Measurements from ENCODE around the gene SLC12A8. TPM values are rescaled to one million over a fixed set of nuclear protein-coding genes. Genes with fewer than 3 reads are reported as not detected.
A peak's percentile ranks its signal among the peaks of the same experiment; 100 is the strongest.
"Not testable (repeated sequence)": the region's sequence is repeated elsewhere in the genome, so short reads cannot be mapped to it uniquely, and the experiment has no call there.

The SLC12A8 gene
- total RNA-seq, 4 donors from 2014 or later, result 1.0 TPM; not detected in 3

DNA sequence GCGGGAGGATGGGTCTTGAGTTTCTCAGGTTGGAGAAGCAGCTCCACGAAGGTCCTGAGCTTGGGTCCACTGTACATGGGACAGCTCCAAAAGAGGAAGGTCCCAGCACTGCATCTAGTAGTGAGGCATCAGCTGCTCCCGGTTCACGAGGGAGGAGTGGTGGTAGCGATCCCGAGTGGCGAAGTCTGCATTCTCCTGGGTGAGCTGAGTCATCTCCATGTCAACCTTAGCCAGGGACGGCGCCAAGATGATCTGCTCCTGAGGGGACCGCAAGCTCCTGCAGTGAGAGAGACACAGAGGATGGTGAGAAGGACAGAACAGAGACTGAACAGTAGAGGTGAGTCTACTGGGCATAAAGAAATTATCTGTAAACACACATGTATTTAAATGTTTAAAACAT is 128.8 kb downstream of the SLC12A8 start:
- intact Hi-C loops (cut with DNase I; ENCODE audit: low total_unique reads) (no loop called here), in situ Hi-C loops (cut with MboI; ENCODE audit: low sequenced_read_pairs in 4 of 4) (no loop called here)
- DNase-seq, result peak in 1 of 2 donors; percentile 41
- H3K4me1 ChIP-seq, result peaks cover 9 to 12% of the 10 kb centered on the region in 2 donors
- H3K4me3 ChIP-seq, result no peak overlapping the region
- no peaks in the 10 kb centered on the region for H3K9me3 ChIP-seq
- H3K27ac ChIP-seq, result no peak overlapping the region
- no peak for ATAC-seq
- H3K27me3 ChIP-seq, result no peaks in the 10 kb centered on the region
- no peaks in the 10 kb centered on the region for H3K36me3 ChIP-seq
- TF ChIP-seq POLR2A (IDR thresholded peaks at IDR 0.05), result no peak
- TF ChIP-seq, protein P1, sequence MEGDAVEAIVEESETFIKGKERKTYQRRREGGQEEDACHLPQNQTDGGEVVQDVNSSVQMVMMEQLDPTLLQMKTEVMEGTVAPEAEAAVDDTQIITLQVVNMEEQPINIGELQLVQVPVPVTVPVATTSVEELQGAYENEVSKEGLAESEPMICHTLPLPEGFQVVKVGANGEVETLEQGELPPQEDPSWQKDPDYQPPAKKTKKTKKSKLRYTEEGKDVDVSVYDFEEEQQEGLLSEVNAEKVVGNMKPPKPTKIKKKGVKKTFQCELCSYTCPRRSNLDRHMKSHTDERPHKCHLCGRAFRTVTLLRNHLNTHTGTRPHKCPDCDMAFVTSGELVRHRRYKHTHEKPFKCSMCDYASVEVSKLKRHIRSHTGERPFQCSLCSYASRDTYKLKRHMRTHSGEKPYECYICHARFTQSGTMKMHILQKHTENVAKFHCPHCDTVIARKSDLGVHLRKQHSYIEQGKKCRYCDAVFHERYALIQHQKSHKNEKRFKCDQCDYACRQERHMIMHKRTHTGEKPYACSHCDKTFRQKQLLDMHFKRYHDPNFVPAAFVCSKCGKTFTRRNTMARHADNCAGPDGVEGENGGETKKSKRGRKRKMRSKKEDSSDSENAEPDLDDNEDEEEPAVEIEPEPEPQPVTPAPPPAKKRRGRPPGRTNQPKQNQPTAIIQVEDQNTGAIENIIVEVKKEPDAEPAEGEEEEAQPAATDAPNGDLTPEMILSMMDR (IDR thresholded peaks at IDR 0.05 in 4 of 5, conservative IDR thresholded peaks at IDR 0.05 in 1 of 5), result no peak

DNA sequence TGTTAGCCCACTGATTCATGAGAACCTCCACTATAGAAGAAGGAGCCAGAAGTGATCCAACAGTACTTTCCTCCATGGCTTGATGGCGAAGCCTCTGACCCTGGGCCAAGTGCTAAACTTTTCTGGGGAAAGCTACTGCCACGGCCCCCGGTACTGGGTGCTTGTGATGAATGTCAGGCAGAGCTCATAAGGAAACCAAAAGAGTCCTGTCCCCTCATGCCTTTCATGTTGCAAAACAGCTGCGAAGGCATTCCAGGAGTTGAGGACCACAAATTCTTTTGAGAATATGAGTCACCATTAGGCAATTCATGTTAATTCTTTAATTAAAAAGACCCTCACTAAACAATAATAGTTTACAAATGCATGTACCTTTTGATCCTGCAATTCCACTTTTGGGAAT is 130.2 kb downstream of the SLC12A8 start:
- H3K27me3 ChIP-seq; ATAC-seq; H3K4me1 ChIP-seq; in situ Hi-C loops (cut with MboI; ENCODE audit: low sequenced_read_pairs in 4 of 4); H3K36me3 ChIP-seq; H3K27ac ChIP-seq; H3K4me3 ChIP-seq; DNase-seq; H3K9me3 ChIP-seq; intact Hi-C loops (cut with DNase I; ENCODE audit: low total_unique reads): not testable (repeated sequence)

GRCh38 chr3:125080077-125080476 is 132.5 kb downstream of the SLC12A8 start:
- in situ Hi-C loops (cut with MboI; ENCODE audit: low sequenced_read_pairs in 4 of 4) (no loop called here), intact Hi-C loops (cut with DNase I; ENCODE audit: low total_unique reads) (no loop called here)
- H3K4me3 ChIP-seq, result no peak overlapping the region
- ATAC-seq, result peak in 1 of 2 donors; percentile 22
- no peaks in the 10 kb centered on the region for H3K36me3 ChIP-seq
- peak overlapping the region; percentile 51 to 73 (median 60) for H3K27ac ChIP-seq
- TF ChIP-seq, protein P1 (IDR thresholded peaks at IDR 0.05 in 4 of 5, conservative IDR thresholded peaks at IDR 0.05 in 1 of 5), result no peak
- TF ChIP-seq POLR2A (IDR thresholded peaks at IDR 0.05), result no peak
- no peaks in the 10 kb centered on the region for H3K27me3 ChIP-seq
- H3K9me3 ChIP-seq, result no peaks in the 10 kb centered on the region
- no peak for DNase-seq
- H3K4me1 ChIP-seq, result peaks cover 0 to 4% of the 10 kb centered on the region in 2 donors

DNA sequence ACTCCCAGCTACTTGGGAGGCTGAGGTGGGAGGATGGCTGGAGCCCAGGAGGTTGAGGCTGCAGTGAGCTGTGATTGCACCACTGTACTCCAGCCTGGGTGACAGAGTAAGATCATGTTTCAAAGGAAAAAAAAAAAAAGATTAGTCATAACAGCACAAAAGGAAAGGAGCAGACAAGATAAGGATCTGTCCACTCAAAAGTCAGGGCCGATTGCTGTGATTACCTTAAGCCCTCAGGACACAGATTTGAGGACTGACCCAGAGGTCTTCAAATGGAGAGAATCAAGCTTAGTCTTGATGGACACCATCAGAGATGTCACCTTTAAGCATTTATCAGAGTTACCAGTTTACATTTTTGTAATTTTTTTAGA is 132.9 kb downstream of the SLC12A8 start:
- no peaks in the 10 kb centered on the region for H3K27me3 ChIP-seq
- DNase-seq (no peak), ATAC-seq (peak; percentile 89 to 92)
- in situ Hi-C loops (cut with MboI; ENCODE audit: low sequenced_read_pairs in 4 of 4), result no loop called here
- H3K4me3 ChIP-seq, result no peak overlapping the region
- peaks cover 0 to 4% of the 10 kb centered on the region in 2 donors for H3K4me1 ChIP-seq
- TF ChIP-seq POLR2A (IDR thresholded peaks at IDR 0.05), result no peak
- TF ChIP-seq, protein P1 (IDR thresholded peaks at IDR 0.05 in 4 of 5, conservative IDR thresholded peaks at IDR 0.05 in 1 of 5), result no peak
- no peaks in the 10 kb centered on the region for H3K36me3 ChIP-seq
- intact Hi-C loops (cut with DNase I; ENCODE audit: low total_unique reads), result loop anchor here (1.0 to 2.0 kb wide), 4 partner anchors 18 to 76 kb away; no protein-coding TSS in a partner anchor
- H3K27ac ChIP-seq, result peak overlapping the region; percentile 51 to 73 (median 60)
- H3K9me3 ChIP-seq, result no peaks in the 10 kb centered on the region

GRCh38 chr3:125078951-125079674 is 133.4 kb downstream of the SLC12A8 start:
- no peak overlapping the region for H3K4me3 ChIP-seq
- TF ChIP-seq, protein P1 (IDR thresholded peaks at IDR 0.05 in 4 of 5, conservative IDR thresholded peaks at IDR 0.05 in 1 of 5), result no peak
- TF ChIP-seq POLR2A (IDR thresholded peaks at IDR 0.05), result no peak
- intact Hi-C loops (cut with DNase I; ENCODE audit: low total_unique reads) (loop anchor here (1.0 to 2.0 kb wide), 4 partner anchors 18 to 76 kb away; no protein-coding TSS in a partner anchor), in situ Hi-C loops (cut with MboI; ENCODE audit: low sequenced_read_pairs in 4 of 4) (no loop called here)
- DNase-seq, result peak; percentile 44 to 71
- no peaks in the 10 kb centered on the region for H3K36me3 ChIP-seq
- peak; percentile 89 to 91 for ATAC-seq
- peak overlapping the region; percentile 51 to 73 (median 60) for H3K27ac ChIP-seq
- H3K4me1 ChIP-seq, result peaks cover 0 to 4% of the 10 kb centered on the region in 2 donors
- H3K27me3 ChIP-seq, result no peaks in the 10 kb centered on the region
- no peaks in the 10 kb centered on the region for H3K9me3 ChIP-seq
